PC-9 (cell line): ENCODE data around the gene MAP3K5. TPM values are rescaled to one million over a fixed set of nuclear protein-coding genes. Genes with fewer than 3 reads are reported as not detected.

Experiments
- BruUV-seq: library from RNA; stranded (reverse); fragments of 400-500 nt; replicated peaks from 2 replicates; lab custom pipeline; 2021; lab: Mats Ljungman, UMichigan
- CTCF ChIA-PET: fragments of 300-600 bp; sonication (Branson Sonifier 250); formaldehyde crosslinking; loops from one replicate; lab custom pipeline; 2022; ENCODE audit warnings: antibody characterized with exemption; lab: Charles Lee
- POLR2A ChIA-PET: fragments of 300-600 bp; sonication (Branson Sonifier 250); formaldehyde crosslinking; loops from one replicate; lab custom pipeline; 2022; ENCODE audit warnings: antibody characterized with exemption; ENCODE audit not compliant: unreplicated experiment; lab: Charles Lee
- DNase-seq, 2 experiments: peaks; one replicate each; pipeline versions ENCODE4 v3.0.0 to v3.0.0-alpha.2; 2015 to 2022; ENCODE audit warnings: mixed read lengths in 1 of 2
- H2AFZ ChIP-seq: fragments of 200-600 bp; sonication (generic); 2 replicates; pipeline ENCODE4 v1.8.1; 2017; ENCODE audit warnings: antibody characterized with exemption
- H3F3A ChIP-seq: fragments of 200-600 bp; sonication (generic); 2 replicates; pipeline ENCODE4 v1.8.1; 2017; ENCODE audit warnings: antibody characterized with exemption, mild to moderate bottlenecking, low read depth; ENCODE audit not compliant: insufficient read depth
- H3K27ac ChIP-seq: fragments of 200-600 bp; sonication (generic); 2 replicates; pipeline ENCODE4 v1.6.1; 2016; ENCODE audit warnings: mixed run types
- H3K27me3 ChIP-seq: fragments of 200-600 bp; sonication (generic); 2 replicates; pipeline ENCODE4 v1.6.1; 2016; ENCODE audit warnings: low read depth, mixed run types; ENCODE audit not compliant: insufficient read depth
- H3K36me3 ChIP-seq: fragments of 200-600 bp; sonication (generic); 2 replicates; pipeline ENCODE4 v1.6.1; 2016; ENCODE audit warnings: low read depth, mixed run types
- H3K4me1 ChIP-seq: fragments of 200-600 bp; sonication (generic); replicated peaks from 2 replicates; pipeline ENCODE4 v1.6.1; 2016; ENCODE audit warnings: mixed run types; ENCODE audit not compliant: insufficient read depth
- H3K4me2 ChIP-seq: fragments of 200-600 bp; sonication (generic); 2 replicates; pipeline ENCODE4 v1.6.1; 2017; ENCODE audit warnings: mixed run types
- H3K4me3 ChIP-seq: fragments of 200-600 bp; sonication (generic); 2 replicates; pipeline ENCODE4 v1.6.1; 2016; ENCODE audit warnings: mixed run types
- H3K79me2 ChIP-seq: fragments of 200-600 bp; sonication (generic); 2 replicates; pipeline ENCODE4 v1.6.1; 2017; ENCODE audit warnings: low read depth, mixed run types
- H3K9me2 ChIP-seq: fragments of 200-600 bp; sonication (generic); 2 replicates; pipeline ENCODE4 v1.8.1; 2017; ENCODE audit warnings: mild to moderate bottlenecking; ENCODE audit not compliant: insufficient read depth
- H3K9me3 ChIP-seq: fragments of 200-600 bp; sonication (generic); 2 replicates; pipeline ENCODE4 v1.8.1; 2016; ENCODE audit warnings: low read depth; ENCODE audit not compliant: insufficient read depth
- H4K20me1 ChIP-seq: fragments of 200-600 bp; sonication (generic); 2 replicates; pipeline ENCODE4 v1.8.1; 2017; ENCODE audit not compliant: insufficient read depth
- CTCF ChIP-seq: fragments of 200-600 bp; sonication (generic); conservative IDR thresholded peaks from 2 replicates; pipeline ENCODE4 v1.6.1; 2017; ENCODE audit warnings: mixed run types, antibody characterized with exemption, mild to moderate bottlenecking, moderate library complexity
- EZH2 ChIP-seq: fragments of 200-600 bp; sonication (generic); IDR thresholded peaks from 2 replicates; pipeline ENCODE4 v1.8.0; 2017; ENCODE audit warnings: antibody characterized with exemption, low read depth
- intact Hi-C: fragments of 100-400 bp; cut with micrococcal nuclease; formaldehyde crosslinking; loops from one replicate; pipeline ENCODE4 v1.10.0; 2022; ENCODE audit not compliant: unreplicated experiment
- total RNA-seq: library from RNA; stranded (reverse); gene quantifications from 2 replicates; pipeline ENCODE4 v1.2.3, GENCODE V29; 2021

The MAP3K5 gene
- total RNA-seq, 1 experiment from 2014 or later = 10.9 TPM

- Histone ChIP-seq H2AFZ (no peak overlapping the region), H3K79me2 (no peaks in the 10 kb centered on the region), H3K9me2 (no peaks in the 10 kb centered on the region), H3K9me3 (no peaks in the 10 kb centered on the region; the same call in 1 of the 2 replicates), H3K27ac (no peak overlapping the region), H3K4me2 (no peak overlapping the region), H3F3A (peaks cover 4% of the 10 kb centered on the region; the same call in 1 of the 2 replicates), H3K4me1 (peaks cover under 1% of the 10 kb centered on the region), H3K36me3 (peaks cover 16% of the 10 kb centered on the region), H3K27me3 (no peaks in the 10 kb centered on the region), H3K4me3 (no peak overlapping the region), H4K20me1 (no peaks in the 10 kb centered on the region)
- ChIA-PET POLR2A (no interaction called here), CTCF (no interaction called here)
- no peak for TF ChIP-seq CTCF
- TF ChIP-seq EZH2 = no peak
- intact Hi-C loops = no loop called here
- BruUV-seq = no TSS peak
- DNase-seq = no peak
Observed at GRCh38 chr6:136599329-136600011, 192.8 kb downstream of the MAP3K5 start.

GRCh38 chr6:136598048-136598447, 194.2 kb downstream of the MAP3K5 start:
- Histone ChIP-seq H3K4me2 (no peak overlapping the region), H3K36me3 (peaks cover 8% of the 10 kb centered on the region; the same call in 1 of the 2 replicates), H3K27me3 (no peaks in the 10 kb centered on the region), H4K20me1 (no peaks in the 10 kb centered on the region), H3K4me1 (peaks cover 12% of the 10 kb centered on the region), H3F3A (peaks cover 8% of the 10 kb centered on the region; the same call in 1 of the 2 replicates), H3K9me3 (no peaks in the 10 kb centered on the region; the same call in 1 of the 2 replicates), H3K9me2 (no peaks in the 10 kb centered on the region), H3K4me3 (no peak overlapping the region), H3K27ac (no peak overlapping the region), H3K79me2 (no peaks in the 10 kb centered on the region), H2AFZ (no peak overlapping the region)
- TF ChIP-seq CTCF (no peak), EZH2 (no peak)
- no TSS peak for BruUV-seq
- no peak for DNase-seq
- ChIA-PET POLR2A (no interaction called here), CTCF (no interaction called here)
- intact Hi-C loops = no loop called here

GRCh38 chr6:136594671-136595070, 197.6 kb downstream of the MAP3K5 start:
- Histone ChIP-seq H3K4me1 (peaks cover 12% of the 10 kb centered on the region), H3K9me3 (no peaks in the 10 kb centered on the region; the same call in 1 of the 2 replicates), H3K9me2 (no peaks in the 10 kb centered on the region), H4K20me1 (no peaks in the 10 kb centered on the region), H3K4me3 (no peak overlapping the region), H3K27me3 (no peaks in the 10 kb centered on the region), H3K27ac (peak overlapping the region; percentile 46; the same call in 1 of the 2 replicates), H3K79me2 (no peaks in the 10 kb centered on the region), H2AFZ (no peak overlapping the region), H3K4me2 (no peak overlapping the region; the same call in 1 of the 2 replicates), H3F3A (peaks cover 8% of the 10 kb centered on the region; the same call in 1 of the 2 replicates), H3K36me3 (peaks cover 17% of the 10 kb centered on the region)
- intact Hi-C loops = loop anchor here (2.0 kb wide), 1 partner anchor 16 kb away; no protein-coding TSS in a partner anchor
- ChIA-PET POLR2A (no interaction called here), CTCF (interaction anchor here (0.6 to 0.7 kb wide), 2 partner anchors 40 to 1167 kb away, joined by 3 read pairs; no protein-coding TSS in a partner anchor)
- TF ChIP-seq CTCF (no peak), EZH2 (no peak)
- no TSS peak for BruUV-seq
- DNase-seq = no peak
